ENCODE data around the gene TMEM42.

- TF ChIP-seq, protein P1, sequence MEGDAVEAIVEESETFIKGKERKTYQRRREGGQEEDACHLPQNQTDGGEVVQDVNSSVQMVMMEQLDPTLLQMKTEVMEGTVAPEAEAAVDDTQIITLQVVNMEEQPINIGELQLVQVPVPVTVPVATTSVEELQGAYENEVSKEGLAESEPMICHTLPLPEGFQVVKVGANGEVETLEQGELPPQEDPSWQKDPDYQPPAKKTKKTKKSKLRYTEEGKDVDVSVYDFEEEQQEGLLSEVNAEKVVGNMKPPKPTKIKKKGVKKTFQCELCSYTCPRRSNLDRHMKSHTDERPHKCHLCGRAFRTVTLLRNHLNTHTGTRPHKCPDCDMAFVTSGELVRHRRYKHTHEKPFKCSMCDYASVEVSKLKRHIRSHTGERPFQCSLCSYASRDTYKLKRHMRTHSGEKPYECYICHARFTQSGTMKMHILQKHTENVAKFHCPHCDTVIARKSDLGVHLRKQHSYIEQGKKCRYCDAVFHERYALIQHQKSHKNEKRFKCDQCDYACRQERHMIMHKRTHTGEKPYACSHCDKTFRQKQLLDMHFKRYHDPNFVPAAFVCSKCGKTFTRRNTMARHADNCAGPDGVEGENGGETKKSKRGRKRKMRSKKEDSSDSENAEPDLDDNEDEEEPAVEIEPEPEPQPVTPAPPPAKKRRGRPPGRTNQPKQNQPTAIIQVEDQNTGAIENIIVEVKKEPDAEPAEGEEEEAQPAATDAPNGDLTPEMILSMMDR (IDR thresholded peaks at IDR 0.05) = no peak
- no peak for TF ChIP-seq POLR2A (IDR thresholded peaks at IDR 0.05)
Observed at GRCh38 chr3:44880284-44880683, 18.6 kb downstream of the TMEM42 start.
